K562 (cell line): ENCODE measurements around the gene ZNF516.

ENCODE experiments used
- BCL6 ChIP-seq: fragments of 250-450 bp; sonication (Bioruptor Pico); IDR thresholded peaks from 2 replicates; pipeline ENCODE4 v1.4.0; 2020
- CTCF ChIP-seq, 3 experiments: IDR thresholded peaks in 2 of 3; conservative IDR thresholded peaks in 1 of 3; 2 replicates each; pipeline ENCODE4 v1.5.1; 2011 to 2012; ENCODE audit warnings: low read length in 3 of 3, mild to moderate bottlenecking in 3 of 3, control low read depth in 2 of 3, improper control_type of control experiment in 1 of 3, inconsistent platforms in 1 of 3, low read depth in 1 of 3, mixed read lengths in 1 of 3, moderate library complexity in 1 of 3; ENCODE audit not compliant: insufficient read depth in 2 of 3
- EP300 ChIP-seq: IDR thresholded peaks from 2 replicates; pipeline ENCODE4 v1.6.1; 2012; ENCODE audit warnings: low read length, improper control_type of control experiment
- MCM2 ChIP-seq: fragments of 450-650 bp; IDR thresholded peaks from 2 replicates; pipeline ENCODE4 v1.6.1; 2017; ENCODE audit warnings: low read depth, mild to moderate bottlenecking
- POLR2A ChIP-seq: fragments of 450-650 bp; conservative IDR thresholded peaks from 2 replicates; pipeline ENCODE4 v1.6.1; 2016
- RAD51 ChIP-seq: fragments of 450-650 bp; IDR thresholded peaks from 2 replicates; pipeline ENCODE4 v1.7.1; 2016; ENCODE audit warnings: low read depth, mild to moderate bottlenecking, borderline replicate concordance
- SMC3 ChIP-seq: conservative IDR thresholded peaks from 2 replicates; pipeline ENCODE4 v1.6.1; 2011; ENCODE audit warnings: low read depth, low read length, improper control_type of control experiment; ENCODE audit not compliant: insufficient read depth
- SP1 ChIP-seq: sonication (generic); formaldehyde crosslinking; IDR thresholded peaks from 2 replicates; pipeline ENCODE4 v1.8.1; 2022; ENCODE audit warnings: mild to moderate bottlenecking, missing genetic modification reagents
- SRF ChIP-seq, 2 experiments: fragments of 250-450, 450-650 bp in 1 of 2; sonication (Bioruptor Pico) in 1 of 2; sonication (generic) in 1 of 2; formaldehyde crosslinking; IDR thresholded peaks; 2 replicates each; pipeline versions ENCODE4 v1.5.0 to v1.5.1; 2020 to 2022; ENCODE audit warnings: mild to moderate bottlenecking in 1 of 2, missing genetic modification reagents in 1 of 2
- THAP12 ChIP-seq: fragments of 250-450 bp; sonication (Bioruptor Pico); IDR thresholded peaks from 2 replicates; pipeline ENCODE4 v1.9.0; 2021; ENCODE audit warnings: mild to moderate bottlenecking, inconsistent platforms
- USF2 ChIP-seq: sonication (generic); formaldehyde crosslinking; IDR thresholded peaks from 2 replicates; pipeline ENCODE4 v1.5.0; 2020; ENCODE audit warnings: missing genetic modification reagents
- XRCC5 ChIP-seq: fragments of 200-400 bp; formaldehyde crosslinking; IDR thresholded peaks from 2 replicates; pipeline ENCODE4 v1.6.1; 2017; ENCODE audit warnings: low read depth, mild to moderate bottlenecking, low read length
- ZC3H11A ChIP-seq: IDR thresholded peaks from 2 replicates; pipeline ENCODE4 v1.6.1; 2012; ENCODE audit warnings: low read depth, low read length, improper control_type of control experiment
- ZKSCAN1 ChIP-seq: fragments of 150-350 bp; IDR thresholded peaks from 2 replicates; pipeline ENCODE4 v1.6.1; 2016; ENCODE audit warnings: low read depth, low read length

GRCh38 chr18:76522122-76522503 lies 27.1 kb upstream of the ZNF516 start:
- TF ChIP-seq SRF (CRISPR knock-in tag; IDR thresholded peaks at IDR 0.05) = no peak
- TF ChIP-seq RAD51 = no peak
- TF ChIP-seq BCL6 = no peak
- no peak for TF ChIP-seq CTCF (IDR thresholded peaks at IDR 0.05 in 2 of 3, conservative IDR thresholded peaks at IDR 0.05 in 1 of 3; ENCODE audit: insufficient read depth in 2 of 3, low read depth in 1 of 3, low read length in 3 of 3)
- no peak for TF ChIP-seq POLR2A
- TF ChIP-seq ZC3H11A = no peak
- TF ChIP-seq MCM2 = no peak
- no peak for TF ChIP-seq EP300
- no peak for TF ChIP-seq USF2 (CRISPR knock-in tag)
- no peak for TF ChIP-seq ZKSCAN1
- TF ChIP-seq SP1 (CRISPR knock-in tag) = no peak
- TF ChIP-seq XRCC5 = no peak
- TF ChIP-seq SMC3 = no peak
- TF ChIP-seq THAP12 (CRISPR knock-in tag) = no peak
